DND-41 (cell line): ENCODE results near the gene SLC13A2.

Experiments
- ATAC-seq: fragments of 200-7000 bp; cut with Tn5 transposase; 3 replicates; pipeline ENCODE4 v1.9.1; 2021; ENCODE audit warnings: low read depth; ENCODE audit not compliant: insufficient read depth
- DNase-seq: peaks from one replicate; pipeline ENCODE4 v3.0.0-alpha.2; 2020
- H2AFZ ChIP-seq: 2 replicates; pipeline ENCODE4 v1.6.0; 2012; ENCODE audit warnings: low read depth, low read length
- H3K27ac ChIP-seq: 2 replicates; pipeline ENCODE4 v1.5.1; 2012; ENCODE audit warnings: low read length, inconsistent platforms
- H3K27me3 ChIP-seq: fragments of 200-600 bp; sonication (generic); 2 replicates; pipeline ENCODE4 v1.6.0; 2012; ENCODE audit warnings: low read length, mild to moderate bottlenecking, inconsistent platforms; ENCODE audit not compliant: insufficient read depth, poor library complexity
- H3K36me3 ChIP-seq: 2 replicates; pipeline ENCODE4 v1.5.1; 2012; ENCODE audit warnings: low read length, inconsistent platforms; ENCODE audit not compliant: insufficient read depth
- H3K4me1 ChIP-seq: 2 replicates; pipeline ENCODE4 v1.5.1; 2012; ENCODE audit warnings: mild to moderate bottlenecking, low read length; ENCODE audit not compliant: insufficient read depth
- H3K4me2 ChIP-seq: 2 replicates; pipeline ENCODE4 v1.6.0; 2012; ENCODE audit warnings: mild to moderate bottlenecking, moderate library complexity, low read length, inconsistent platforms; ENCODE audit not compliant: insufficient read depth
- H3K4me3 ChIP-seq, 2 experiments: fragments of 200-600 bp in 1 of 2; shearing (Covaris generic) in 1 of 2; 2 replicates each; pipeline ENCODE4 v1.5.1; 2012 to 2016; ENCODE audit warnings: inconsistent platforms in 2 of 2, low read length in 2 of 2, mild to moderate bottlenecking in 2 of 2, low read depth in 1 of 2, moderate library complexity in 1 of 2
- H3K79me2 ChIP-seq: 2 replicates; pipeline ENCODE4 v1.6.0; 2012; ENCODE audit warnings: low read length, inconsistent platforms; ENCODE audit not compliant: insufficient read depth
- H3K9ac ChIP-seq: 2 replicates; pipeline ENCODE4 v1.6.0; 2012; ENCODE audit warnings: low read depth, mild to moderate bottlenecking, inconsistent platforms, low read length, moderate library complexity
- H3K9me3 ChIP-seq: 2 replicates; pipeline ENCODE4 v1.5.1; 2012; ENCODE audit warnings: low read length, moderate library complexity, mild to moderate bottlenecking, inconsistent platforms; ENCODE audit not compliant: insufficient read depth, severe bottlenecking
- H4K20me1 ChIP-seq: 2 replicates; pipeline ENCODE4 v1.6.0; 2012; ENCODE audit warnings: low read length; ENCODE audit not compliant: insufficient read depth
- EZH2 ChIP-seq: IDR thresholded peaks from 3 replicates; pipeline ENCODE4 v1.6.1; 2012; ENCODE audit warnings: borderline replicate concordance, low read depth, mild to moderate bottlenecking, moderate library complexity, low read length, inconsistent platforms; ENCODE audit not compliant: severe bottlenecking
- TF ChIP-seq, protein P1 (sequence below): IDR thresholded peaks from 2 replicates; pipeline ENCODE4 v1.5.1; 2012; ENCODE audit warnings: borderline replicate concordance, low read length, moderate library complexity, mild to moderate bottlenecking; ENCODE audit not compliant: poor library complexity, severe bottlenecking; ENCODE audit errors: extremely low read depth

The SLC13A2 gene

DNA sequence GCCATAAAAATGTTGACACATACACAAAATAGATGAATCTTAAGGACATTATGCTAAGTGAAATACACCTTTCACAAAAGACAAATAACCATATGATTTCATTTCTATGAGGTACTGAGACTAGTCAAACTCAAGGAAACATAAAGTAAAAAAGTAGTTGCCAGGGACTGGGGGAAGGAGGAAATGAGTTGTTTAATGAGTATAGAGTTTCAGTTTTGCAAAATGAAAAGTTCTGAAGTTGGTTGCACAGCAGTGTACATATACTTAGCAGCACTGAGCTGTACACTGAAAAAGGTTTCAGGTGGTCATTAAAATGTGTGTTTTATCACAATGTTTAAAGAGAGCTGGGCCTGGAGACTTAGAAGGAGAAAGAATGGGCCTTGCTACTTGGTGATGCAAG, 4.7 kb upstream of the SLC13A2 start:
- DNase-seq = no peak
- no peak overlapping the region for H3K27ac ChIP-seq
- peaks cover 18% of the 10 kb centered on the region for H3K27me3 ChIP-seq
- H3K9ac ChIP-seq = no peak overlapping the region
- H3K36me3 ChIP-seq = no peaks in the 10 kb centered on the region
- H3K4me3 ChIP-seq = no peak overlapping the region
- H3K79me2 ChIP-seq = no peaks in the 10 kb centered on the region
- H3K4me1 ChIP-seq = no peaks in the 10 kb centered on the region
- H3K9me3 ChIP-seq = no peaks in the 10 kb centered on the region
- no peak overlapping the region for H2AFZ ChIP-seq
- H4K20me1 ChIP-seq = no peaks in the 10 kb centered on the region
- TF ChIP-seq, protein P1, sequence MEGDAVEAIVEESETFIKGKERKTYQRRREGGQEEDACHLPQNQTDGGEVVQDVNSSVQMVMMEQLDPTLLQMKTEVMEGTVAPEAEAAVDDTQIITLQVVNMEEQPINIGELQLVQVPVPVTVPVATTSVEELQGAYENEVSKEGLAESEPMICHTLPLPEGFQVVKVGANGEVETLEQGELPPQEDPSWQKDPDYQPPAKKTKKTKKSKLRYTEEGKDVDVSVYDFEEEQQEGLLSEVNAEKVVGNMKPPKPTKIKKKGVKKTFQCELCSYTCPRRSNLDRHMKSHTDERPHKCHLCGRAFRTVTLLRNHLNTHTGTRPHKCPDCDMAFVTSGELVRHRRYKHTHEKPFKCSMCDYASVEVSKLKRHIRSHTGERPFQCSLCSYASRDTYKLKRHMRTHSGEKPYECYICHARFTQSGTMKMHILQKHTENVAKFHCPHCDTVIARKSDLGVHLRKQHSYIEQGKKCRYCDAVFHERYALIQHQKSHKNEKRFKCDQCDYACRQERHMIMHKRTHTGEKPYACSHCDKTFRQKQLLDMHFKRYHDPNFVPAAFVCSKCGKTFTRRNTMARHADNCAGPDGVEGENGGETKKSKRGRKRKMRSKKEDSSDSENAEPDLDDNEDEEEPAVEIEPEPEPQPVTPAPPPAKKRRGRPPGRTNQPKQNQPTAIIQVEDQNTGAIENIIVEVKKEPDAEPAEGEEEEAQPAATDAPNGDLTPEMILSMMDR = no peak
- TF ChIP-seq EZH2 = no peak
- no peak for ATAC-seq
- no peak overlapping the region for H3K4me2 ChIP-seq

DNA sequence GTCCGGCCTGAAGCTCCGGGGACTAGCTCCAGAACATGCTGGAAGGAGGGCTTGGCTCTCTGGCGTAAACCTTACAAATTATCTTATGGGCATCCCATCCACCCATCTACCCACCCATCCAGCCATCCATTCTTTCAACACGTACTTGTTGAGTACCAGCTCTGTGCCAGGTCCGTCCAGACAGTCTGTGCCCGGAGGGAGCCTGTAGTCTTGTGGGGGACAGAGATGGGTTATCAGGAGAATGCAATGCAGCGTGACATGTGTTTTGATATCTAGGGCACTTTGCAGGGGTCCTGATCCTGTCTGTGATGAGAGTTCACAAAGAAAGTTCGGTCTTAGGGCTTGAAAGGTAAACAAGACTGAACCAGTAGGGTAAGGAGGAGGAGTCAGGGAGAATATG, 4.1 kb upstream of the SLC13A2 start:
- H3K79me2 ChIP-seq = no peaks in the 10 kb centered on the region
- H3K4me1 ChIP-seq = no peaks in the 10 kb centered on the region
- no peak overlapping the region for H2AFZ ChIP-seq
- DNase-seq (no peak), ATAC-seq (no peak)
- H4K20me1 ChIP-seq = no peaks in the 10 kb centered on the region
- H3K9ac ChIP-seq = no peak overlapping the region
- TF ChIP-seq EZH2 = no peak
- TF ChIP-seq, protein P1 = no peak
- no peaks in the 10 kb centered on the region for H3K36me3 ChIP-seq
- no peak overlapping the region for H3K27ac ChIP-seq
- peaks cover 20% of the 10 kb centered on the region for H3K27me3 ChIP-seq
- H3K9me3 ChIP-seq = no peaks in the 10 kb centered on the region
- H3K4me2 ChIP-seq = no peak overlapping the region
- no peak overlapping the region for H3K4me3 ChIP-seq

- ATAC-seq (no peak), DNase-seq (no peak)
- Histone ChIP-seq H4K20me1 (no peaks in the 10 kb centered on the region), H3K79me2 (no peaks in the 10 kb centered on the region), H3K4me2 (no peak overlapping the region), H3K9ac (no peak overlapping the region), H3K36me3 (no peaks in the 10 kb centered on the region), H3K4me3 (no peak overlapping the region), H3K27me3 (peaks cover 20% of the 10 kb centered on the region), H3K4me1 (no peaks in the 10 kb centered on the region), H3K9me3 (no peaks in the 10 kb centered on the region), H3K27ac (no peak overlapping the region), H2AFZ (no peak overlapping the region)
- TF ChIP-seq, protein P1 = no peak
- TF ChIP-seq EZH2 = no peak
Observed at GRCh38 chr17:28470266-28470913, 3.1 kb upstream of the SLC13A2 start.
